ENCODE results near the gene MC1R. TPM values are rescaled to one million over a fixed set of nuclear protein-coding genes. Genes with fewer than 3 reads are reported as not detected.

The MC1R gene
- total and polyA plus RNA-seq, 2 donors: 0.99 to 20.4 TPM

GRCh38 chr16:89919535-89920406 is 1.1 kb downstream of the MC1R start:
- 93% methylated on average over 52 of the region's 52 CpGs for WGBS
- H3K36me3 ChIP-seq (ENCODE audit: control insufficient read depth in 2 of 2, insufficient read depth in 2 of 2, low read length in 1 of 2): no peaks in the 10 kb centered on the region
- H3K4me3 ChIP-seq (ENCODE audit: low read length in 2 of 2): no peak overlapping the region
- no peak for DNase-seq (ENCODE audit: low read depth in 6 of 9, low spot score in 9 of 9)
- H3K27me3 ChIP-seq (ENCODE audit: control insufficient read depth in 2 of 2, insufficient read depth in 1 of 2, low read length in 1 of 2): peaks cover 59 to 72% of the 10 kb centered on the region in 2 donors
- H3K27ac ChIP-seq (ENCODE audit: low read depth in 1 of 2, low read length in 1 of 2): no peak overlapping the region
- peaks cover 32 to 59% of the 10 kb centered on the region in 2 donors for H3K4me1 ChIP-seq (ENCODE audit: control insufficient read depth in 2 of 2, insufficient read depth in 2 of 2, low read length in 2 of 2)
- H3K9me3 ChIP-seq (ENCODE audit: control insufficient read depth in 2 of 2, insufficient read depth in 1 of 2, low read length in 1 of 2): peaks cover 0 to 4% of the 10 kb centered on the region in 2 donors

GRCh38 chr16:89920723-89921122 is 2.1 kb downstream of the MC1R start:
- 22% methylated on average over 6 of the region's 6 CpGs for WGBS
- H3K36me3 ChIP-seq (ENCODE audit: control insufficient read depth in 2 of 2, insufficient read depth in 2 of 2, low read length in 1 of 2): no peaks in the 10 kb centered on the region
- peaks cover 35 to 65% of the 10 kb centered on the region in 2 donors for H3K4me1 ChIP-seq (ENCODE audit: control insufficient read depth in 2 of 2, insufficient read depth in 2 of 2, low read length in 2 of 2)
- H3K9me3 ChIP-seq (ENCODE audit: control insufficient read depth in 2 of 2, insufficient read depth in 1 of 2, low read length in 1 of 2): peaks cover 0 to 4% of the 10 kb centered on the region in 2 donors
- peaks cover 69 to 82% of the 10 kb centered on the region in 2 donors for H3K27me3 ChIP-seq (ENCODE audit: control insufficient read depth in 2 of 2, insufficient read depth in 1 of 2, low read length in 1 of 2)
- H3K27ac ChIP-seq (ENCODE audit: low read depth in 1 of 2, low read length in 1 of 2): no peak overlapping the region
- no peak for DNase-seq (ENCODE audit: low read depth in 6 of 9, low spot score in 9 of 9)
- H3K4me3 ChIP-seq (ENCODE audit: low read length in 2 of 2): no peak overlapping the region

GRCh38 chr16:89921131-89921701 is 2.6 kb downstream of the MC1R start:
- peaks cover 71 to 84% of the 10 kb centered on the region in 2 donors for H3K27me3 ChIP-seq (ENCODE audit: control insufficient read depth in 2 of 2, insufficient read depth in 1 of 2, low read length in 1 of 2)
- H3K4me1 ChIP-seq (ENCODE audit: control insufficient read depth in 2 of 2, insufficient read depth in 2 of 2, low read length in 2 of 2): peaks cover 38 to 68% of the 10 kb centered on the region in 2 donors
- H3K27ac ChIP-seq (ENCODE audit: low read depth in 1 of 2, low read length in 1 of 2): no peak overlapping the region
- no peak overlapping the region for H3K4me3 ChIP-seq (ENCODE audit: low read length in 2 of 2)
- H3K36me3 ChIP-seq (ENCODE audit: control insufficient read depth in 2 of 2, insufficient read depth in 2 of 2, low read length in 1 of 2): no peaks in the 10 kb centered on the region
- DNase-seq (ENCODE audit: low read depth in 6 of 9, low spot score in 9 of 9): no peak
- H3K9me3 ChIP-seq (ENCODE audit: control insufficient read depth in 2 of 2, insufficient read depth in 1 of 2, low read length in 1 of 2): peaks cover 0 to 4% of the 10 kb centered on the region in 2 donors
- 29% methylated on average over 14 of the region's 14 CpGs for WGBS

GRCh38 chr16:89921702-89922476 is 3.2 kb downstream of the MC1R start:
- H3K36me3 ChIP-seq (ENCODE audit: control insufficient read depth in 2 of 2, insufficient read depth in 2 of 2, low read length in 1 of 2): no peaks in the 10 kb centered on the region
- H3K27me3 ChIP-seq (ENCODE audit: control insufficient read depth in 2 of 2, insufficient read depth in 1 of 2, low read length in 1 of 2): peaks cover 73 to 91% of the 10 kb centered on the region in 2 donors
- peak overlapping the region in 1 of 2 donors; percentile 52 for H3K4me3 ChIP-seq (ENCODE audit: low read length in 2 of 2)
- peaks cover 0 to 4% of the 10 kb centered on the region in 2 donors for H3K9me3 ChIP-seq (ENCODE audit: control insufficient read depth in 2 of 2, insufficient read depth in 1 of 2, low read length in 1 of 2)
- no peak for DNase-seq (ENCODE audit: low read depth in 6 of 9, low spot score in 9 of 9)
- H3K4me1 ChIP-seq (ENCODE audit: control insufficient read depth in 2 of 2, insufficient read depth in 2 of 2, low read length in 2 of 2): peaks cover 38 to 72% of the 10 kb centered on the region in 2 donors
- WGBS: 12% methylated on average over 22 of the region's 22 CpGs
- peak overlapping the region; percentile 26 to 66 for H3K27ac ChIP-seq (ENCODE audit: low read depth in 1 of 2, low read length in 1 of 2)

- Histone ChIP-seq H3K36me3 (ENCODE audit: control insufficient read depth in 2 of 2, insufficient read depth in 2 of 2, low read length in 1 of 2) (no peaks in the 10 kb centered on the region), H3K4me3 (ENCODE audit: low read length in 2 of 2) (peak overlapping the region; percentile 34 to 52), H3K9me3 (ENCODE audit: control insufficient read depth in 2 of 2, insufficient read depth in 1 of 2, low read length in 1 of 2) (peaks cover 0 to 4% of the 10 kb centered on the region in 2 donors), H3K27me3 (ENCODE audit: control insufficient read depth in 2 of 2, insufficient read depth in 1 of 2, low read length in 1 of 2) (peaks cover 74 to 94% of the 10 kb centered on the region in 2 donors), H3K4me1 (ENCODE audit: control insufficient read depth in 2 of 2, insufficient read depth in 2 of 2, low read length in 2 of 2) (peaks cover 33 to 67% of the 10 kb centered on the region in 2 donors), H3K27ac (ENCODE audit: low read depth in 1 of 2, low read length in 1 of 2) (peak overlapping the region in 1 of 2 donors; percentile 30)
- 2% methylated on average over 31 of the region's 31 CpGs for WGBS
- peak in 1 of 9 donors; percentile 16 for DNase-seq (ENCODE audit: low read depth in 6 of 9, low spot score in 9 of 9)
These were observed 3.8 kb downstream of the MC1R start for GRCh38 chr16:89922477-89922883.

DNA sequence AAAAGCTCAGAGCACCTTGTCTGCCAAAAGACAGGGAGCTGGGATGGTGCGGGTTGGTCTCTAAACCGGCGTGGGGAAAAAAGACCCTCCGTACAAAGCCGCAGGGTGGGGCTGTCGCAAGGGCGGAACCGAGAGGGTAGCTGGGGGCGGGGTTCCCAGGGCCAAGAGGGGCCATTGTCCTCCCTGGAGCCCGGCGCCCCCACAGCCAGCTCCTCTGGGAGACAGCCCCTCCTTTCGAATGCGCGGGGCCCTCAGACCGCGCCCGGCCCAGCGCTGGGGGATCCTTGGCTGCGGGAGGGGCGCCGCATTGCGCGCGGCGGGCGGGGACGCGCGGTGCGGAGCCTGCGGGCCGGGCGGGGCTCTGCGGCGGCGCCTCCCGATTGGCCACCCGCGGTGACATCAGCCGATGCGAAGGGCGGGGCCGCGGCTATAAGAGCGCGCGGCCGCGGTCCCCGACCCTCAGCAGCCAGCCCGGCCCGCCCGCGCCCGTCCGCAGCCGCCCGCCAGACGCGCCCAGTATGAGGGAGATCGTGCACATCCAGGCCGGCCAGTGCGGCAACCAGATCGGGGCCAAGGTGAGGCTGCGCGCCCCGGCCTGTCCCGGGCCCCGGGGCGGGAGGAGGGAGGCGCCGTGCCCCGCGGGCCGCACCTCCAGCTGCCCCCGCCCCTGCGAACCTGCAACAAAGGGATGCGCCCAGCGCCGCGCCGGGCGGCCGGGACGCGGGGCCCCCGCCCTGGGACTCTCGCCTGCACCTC is 4.4 kb downstream of the MC1R start, which contains the start of gene TUBB3:
Gene TUBB3 (plus strand): TSS at position 459 of the 756 bp plus-strand sequence. CDS start 60 bp downstream, at position 519.
- H3K4me1 ChIP-seq (ENCODE audit: control insufficient read depth in 2 of 2, insufficient read depth in 2 of 2, low read length in 2 of 2): peaks cover 28 to 61% of the 10 kb centered on the region in 2 donors
- peaks cover 78 to 96% of the 10 kb centered on the region in 2 donors for H3K27me3 ChIP-seq (ENCODE audit: control insufficient read depth in 2 of 2, insufficient read depth in 1 of 2, low read length in 1 of 2)
- peaks cover 0 to 4% of the 10 kb centered on the region in 2 donors for H3K9me3 ChIP-seq (ENCODE audit: control insufficient read depth in 2 of 2, insufficient read depth in 1 of 2, low read length in 1 of 2)
- H3K27ac ChIP-seq (ENCODE audit: low read depth in 1 of 2, low read length in 1 of 2): peak within 1 kb of the TSS; percentile 30 to 66
- H3K36me3 ChIP-seq (ENCODE audit: control insufficient read depth in 2 of 2, insufficient read depth in 2 of 2, low read length in 1 of 2): no peaks in the 10 kb centered on the region
- peak in 1 of 9 donors; percentile 42 for DNase-seq (ENCODE audit: low read depth in 6 of 9, low spot score in 9 of 9)
- H3K4me3 ChIP-seq (ENCODE audit: low read length in 2 of 2): peak within 1 kb of the TSS; percentile 34 to 52
- WGBS: 1% methylated on average over 88 of the region's 88 CpGs

- no peak for DNase-seq (ENCODE audit: low read depth in 6 of 9, low spot score in 9 of 9)
- H3K27me3 ChIP-seq (ENCODE audit: control insufficient read depth in 2 of 2, insufficient read depth in 1 of 2, low read length in 1 of 2): peaks cover 73 to 89% of the 10 kb centered on the region in 2 donors
- H3K27ac ChIP-seq (ENCODE audit: low read depth in 1 of 2, low read length in 1 of 2): no peak overlapping the region
- WGBS: 7% methylated on average over 41 of the region's 41 CpGs
- H3K4me1 ChIP-seq (ENCODE audit: control insufficient read depth in 2 of 2, insufficient read depth in 2 of 2, low read length in 2 of 2): peaks cover 23 to 54% of the 10 kb centered on the region in 2 donors
- no peaks in the 10 kb centered on the region for H3K36me3 ChIP-seq (ENCODE audit: control insufficient read depth in 2 of 2, insufficient read depth in 2 of 2, low read length in 1 of 2)
- H3K4me3 ChIP-seq (ENCODE audit: low read length in 2 of 2): peak overlapping the region in 1 of 2 donors; percentile 52
- peaks cover 0 to 4% of the 10 kb centered on the region in 2 donors for H3K9me3 ChIP-seq (ENCODE audit: control insufficient read depth in 2 of 2, insufficient read depth in 1 of 2, low read length in 1 of 2)
These were observed 5.1 kb downstream of the MC1R start for GRCh38 chr16:89923640-89924296.
